Stimulated activated effector memory CD8-positive, alpha-beta T cell treated with anti-CD3 and anti-CD28 coated beads, Interleukin-12 subunit alpha, Interleukin-12 subunit beta, amount 100 ng/mL, for 72 hours (primary cell): ENCODE data around the gene FAM120AOS.
A peak's percentile ranks its signal among the peaks of the same experiment; 100 is the strongest.

Experiments
- ATAC-seq: fragments of 150-1000 bp; cut with Tn5 transposase; 2 replicates; pipeline ENCODE4 v1.10.0; 2021
- DNase-seq, 2 donors: peaks; one replicate each; pipeline ENCODE4 v3.0.0; 2021 to 2022; ENCODE audit warnings: low spot score in 2 of 2
- H3K27ac Mint-ChIP-seq: one replicate; pipeline ENCODE4 v1.8.0; 2022; ENCODE audit warnings: mild to moderate bottlenecking, mixed read lengths
- H3K36me3 Mint-ChIP-seq: one replicate; pipeline ENCODE4 v1.8.0; 2022; ENCODE audit warnings: mild to moderate bottlenecking, mixed read lengths
- H3K4me1 Mint-ChIP-seq: one replicate; pipeline ENCODE4 v1.8.0; 2022; ENCODE audit warnings: mixed read lengths
- H3K4me3 Mint-ChIP-seq: one replicate; pipeline ENCODE4 v1.8.0; 2022; ENCODE audit warnings: mild to moderate bottlenecking, mixed read lengths
- H3K9me3 Mint-ChIP-seq: one replicate; pipeline ENCODE4 v1.8.0; 2022; ENCODE audit warnings: mixed read lengths

FAM120AOS gene

DNA sequence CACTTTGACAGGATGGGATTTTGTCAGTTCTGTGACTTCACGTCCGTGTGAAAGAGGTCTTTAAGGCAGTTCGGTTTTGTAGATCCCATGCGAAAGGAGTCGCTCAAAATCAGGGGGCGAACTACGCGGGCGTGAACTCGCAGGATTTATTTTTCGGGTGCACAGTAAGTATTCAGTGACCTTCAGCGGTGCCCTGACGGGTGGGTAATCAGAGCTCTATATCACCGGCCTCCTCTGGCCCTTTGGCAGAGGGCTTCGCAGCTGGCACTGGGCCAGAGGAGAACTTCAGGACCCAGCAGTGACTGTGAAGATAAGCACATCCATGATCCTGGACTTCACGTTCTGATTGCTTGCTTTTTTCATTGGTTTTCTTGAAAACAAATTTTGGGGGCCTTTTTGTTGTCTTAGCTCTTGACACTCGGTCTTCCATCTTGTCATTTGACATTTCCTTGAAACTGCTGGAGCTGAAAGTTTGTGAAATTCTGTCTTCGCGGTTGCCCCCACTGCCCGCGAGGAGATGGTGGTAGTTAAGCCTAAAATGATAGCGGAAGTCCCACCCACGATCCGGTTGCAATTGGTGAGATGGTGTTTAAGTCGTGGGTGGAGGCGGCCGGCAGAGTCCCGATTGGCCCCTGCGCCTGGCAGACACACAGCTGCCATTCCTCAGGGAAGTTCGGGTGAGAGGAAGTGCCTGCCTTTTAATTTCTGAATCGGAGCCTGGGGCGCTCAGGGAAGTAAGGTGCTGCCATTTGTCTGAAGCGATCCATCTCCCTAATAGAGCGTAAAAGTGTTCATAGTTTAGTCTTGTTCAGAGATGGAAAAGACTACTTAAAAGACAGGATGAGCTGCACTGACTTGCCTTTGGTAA lies at the start of gene FAM120AOS:
TSS of gene FAM120AOS (minus strand) at position 535 of the 868 bp plus-strand sequence. CDS start 872 bp downstream, outside the sequence.
- peak; percentile 66 to 89 for DNase-seq
- Mint-ChIP-seq H3K4me1 (peaks cover 48% of the 10 kb centered on the region), H3K36me3 (peaks cover 67% of the 10 kb centered on the region), H3K4me3 (peak within 1 kb of the TSS; percentile 86), H3K9me3 (no peaks in the 10 kb centered on the region), H3K27ac (peak within 1 kb of the TSS; percentile 90)
- peak; percentile 78 for ATAC-seq

DNA sequence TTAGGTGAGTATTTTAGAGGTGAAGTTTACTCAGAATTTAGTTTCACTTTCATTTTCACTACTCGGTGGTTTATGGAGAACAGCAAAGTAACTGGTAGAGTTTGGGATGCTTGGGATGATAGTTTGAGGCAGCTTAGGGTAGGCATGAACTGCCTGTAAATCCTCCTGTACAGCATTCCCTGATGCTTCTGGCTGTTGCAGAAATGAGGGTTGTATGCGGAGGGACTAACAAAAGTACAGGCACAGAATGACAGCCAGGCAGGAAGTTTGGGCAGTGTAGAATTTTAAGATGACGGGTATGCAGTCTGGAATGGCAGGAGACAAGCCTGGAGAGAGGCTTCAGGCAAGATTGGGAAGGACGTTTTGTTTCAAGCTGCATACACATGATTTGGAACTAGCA lies 48.0 kb upstream of the FAM120AOS start:
- no peak for ATAC-seq
- peaks cover 93% of the 10 kb centered on the region for H3K36me3 Mint-ChIP-seq
- H3K9me3 Mint-ChIP-seq = no peaks in the 10 kb centered on the region
- peak overlapping the region; percentile 87 for H3K27ac Mint-ChIP-seq
- H3K4me1 Mint-ChIP-seq = peaks cover 54% of the 10 kb centered on the region
- H3K4me3 Mint-ChIP-seq = peak overlapping the region; percentile 68
- DNase-seq = no peak

DNA sequence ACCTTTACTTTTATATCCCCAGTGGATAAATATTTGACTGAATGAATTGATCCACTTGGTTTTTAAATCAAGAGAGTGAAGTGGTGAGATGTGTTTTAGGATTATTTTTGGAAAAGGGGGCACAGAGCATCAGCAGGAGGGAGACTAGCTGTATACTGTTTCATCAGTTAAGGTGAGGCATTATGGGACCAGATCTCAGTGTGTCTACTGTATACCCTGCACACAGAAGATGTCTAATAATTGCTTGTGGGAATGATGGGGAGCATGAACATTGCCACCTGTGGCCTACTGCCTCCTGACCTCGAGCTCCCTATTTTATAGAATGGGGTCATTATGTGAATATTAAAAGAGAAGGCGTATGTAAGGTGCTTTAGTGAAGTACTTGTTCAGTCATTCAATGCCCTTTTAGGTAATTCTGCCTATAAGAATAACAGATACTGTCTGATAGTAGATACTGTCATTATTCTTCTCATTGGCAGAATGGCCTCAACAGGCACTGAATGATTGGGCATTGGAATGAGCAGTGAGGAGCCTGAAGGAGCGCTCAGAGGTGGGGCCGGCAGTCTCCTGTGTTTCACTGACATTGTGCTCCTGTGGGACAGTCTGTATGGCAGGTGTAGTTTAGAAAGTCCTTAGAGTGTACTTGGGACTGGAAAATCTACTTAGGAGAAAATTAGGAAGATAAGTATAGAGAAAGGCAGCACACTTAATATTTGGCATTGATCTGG lies 47.4 kb upstream of the FAM120AOS start:
- no peak for ATAC-seq
- Mint-ChIP-seq H3K4me3 (peak overlapping the region; percentile 68), H3K4me1 (peaks cover 58% of the 10 kb centered on the region), H3K36me3 (peaks cover 93% of the 10 kb centered on the region), H3K9me3 (no peaks in the 10 kb centered on the region), H3K27ac (peak overlapping the region; percentile 87)
- no peak for DNase-seq

DNA sequence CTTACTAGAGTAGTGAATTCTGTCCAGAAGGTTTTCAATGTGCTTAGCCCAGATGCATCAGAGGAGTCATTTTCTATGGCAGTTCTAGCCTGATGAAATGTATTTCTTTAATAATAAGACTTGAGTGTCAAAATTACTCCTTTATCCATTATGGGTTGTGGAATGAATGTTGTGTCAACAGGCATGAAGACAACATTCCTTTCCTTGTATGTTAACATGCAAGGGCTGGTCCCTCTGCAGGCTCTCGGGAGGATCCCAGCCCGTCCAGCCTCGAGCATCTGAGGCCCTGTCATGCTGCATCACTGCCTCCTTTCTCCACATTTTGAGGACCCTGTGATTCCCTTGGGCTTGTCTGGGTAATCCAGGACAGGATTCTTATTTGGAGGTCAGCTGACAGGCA lies 42.9 kb upstream of the FAM120AOS start:
- no peak overlapping the region for H3K4me3 Mint-ChIP-seq
- DNase-seq (no peak), ATAC-seq (no peak)
- peaks cover 71% of the 10 kb centered on the region for H3K36me3 Mint-ChIP-seq
- H3K9me3 Mint-ChIP-seq = no peaks in the 10 kb centered on the region
- H3K27ac Mint-ChIP-seq = peak overlapping the region; percentile 53
- H3K4me1 Mint-ChIP-seq = peaks cover 50% of the 10 kb centered on the region

DNA sequence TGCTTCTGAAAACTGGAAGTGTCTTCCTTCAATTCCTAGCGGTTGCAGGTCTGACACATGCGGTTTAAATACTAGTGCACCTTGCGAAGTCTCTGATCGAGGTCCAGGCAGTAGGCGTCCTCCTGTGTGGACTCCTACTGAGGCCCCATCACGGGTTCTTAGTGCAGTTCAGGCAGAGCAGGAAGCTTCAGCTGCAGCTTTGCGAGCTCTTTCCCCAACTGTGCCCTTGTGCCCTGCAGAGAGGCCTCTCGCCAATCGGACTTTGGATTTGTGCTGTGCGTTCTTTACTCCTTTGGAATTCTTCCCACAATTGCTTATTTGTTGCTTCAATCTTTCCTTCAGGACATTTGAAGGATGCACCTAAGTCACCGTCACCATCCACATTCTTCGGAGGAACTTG lies 40.6 kb upstream of the FAM120AOS start:
- Mint-ChIP-seq H3K9me3 (no peaks in the 10 kb centered on the region), H3K27ac (no peak overlapping the region), H3K4me3 (no peak overlapping the region), H3K36me3 (peaks cover 58% of the 10 kb centered on the region), H3K4me1 (peaks cover 39% of the 10 kb centered on the region)
- DNase-seq (no peak), ATAC-seq (no peak)

DNA sequence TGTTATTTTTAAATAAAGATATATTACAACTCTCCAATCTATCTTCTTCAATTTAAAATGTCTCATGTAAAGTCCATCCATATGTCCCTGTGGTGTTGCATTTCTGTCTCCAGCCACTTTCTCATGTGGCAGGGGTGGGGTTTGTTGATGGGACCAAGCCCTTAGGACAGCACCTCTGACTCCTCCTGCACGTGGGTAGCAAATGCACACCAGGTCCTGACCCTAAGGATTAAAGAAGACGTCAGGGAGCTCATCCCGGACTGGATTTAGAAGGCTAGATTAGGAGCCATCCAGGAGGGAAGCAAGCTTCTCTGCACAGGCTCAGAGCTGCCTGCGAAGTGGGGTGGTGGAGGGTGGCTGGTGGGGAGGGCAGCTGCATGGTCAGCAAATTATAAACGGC lies 38.9 kb upstream of the FAM120AOS start:
- Mint-ChIP-seq H3K4me1 (peaks cover 55% of the 10 kb centered on the region), H3K4me3 (no peak overlapping the region), H3K27ac (no peak overlapping the region), H3K36me3 (peaks cover 57% of the 10 kb centered on the region), H3K9me3 (no peaks in the 10 kb centered on the region)
- DNase-seq (no peak), ATAC-seq (no peak)

DNA sequence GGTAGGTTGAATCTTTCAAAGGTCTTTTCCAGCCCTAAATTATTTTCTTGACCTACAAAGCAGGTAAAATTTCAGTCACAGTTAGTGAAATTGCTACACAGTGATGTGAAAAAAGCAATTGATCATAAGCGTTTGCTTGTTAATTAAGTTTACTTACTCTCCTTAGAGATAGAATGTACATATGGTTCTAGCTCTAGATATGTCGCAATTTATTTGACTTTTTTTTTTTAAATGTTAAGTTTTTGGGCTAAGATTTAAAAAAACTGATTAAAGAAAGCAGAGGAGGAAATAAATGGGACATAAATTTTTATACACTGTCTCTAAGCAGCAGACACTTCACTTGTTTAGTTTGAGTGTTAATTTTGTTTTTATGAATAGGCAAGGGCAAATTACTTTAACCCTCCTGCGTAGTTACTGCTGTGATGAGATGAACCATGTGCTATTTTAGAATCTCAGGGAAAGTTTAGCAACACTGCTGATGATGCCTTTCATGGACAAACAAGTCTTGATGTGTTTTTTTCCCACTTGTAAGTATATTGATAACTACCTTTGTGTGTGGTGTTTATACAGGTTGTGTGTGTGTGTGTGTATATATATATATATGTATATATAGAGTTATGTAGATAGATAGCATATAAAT lies 38.3 kb upstream of the FAM120AOS start:
- peak overlapping the region; percentile 54 for H3K27ac Mint-ChIP-seq
- H3K4me1 Mint-ChIP-seq = peaks cover 61% of the 10 kb centered on the region
- no peaks in the 10 kb centered on the region for H3K9me3 Mint-ChIP-seq
- H3K36me3 Mint-ChIP-seq = peaks cover 57% of the 10 kb centered on the region
- no peak for DNase-seq
- H3K4me3 Mint-ChIP-seq = no peak overlapping the region
- ATAC-seq = no peak

DNA sequence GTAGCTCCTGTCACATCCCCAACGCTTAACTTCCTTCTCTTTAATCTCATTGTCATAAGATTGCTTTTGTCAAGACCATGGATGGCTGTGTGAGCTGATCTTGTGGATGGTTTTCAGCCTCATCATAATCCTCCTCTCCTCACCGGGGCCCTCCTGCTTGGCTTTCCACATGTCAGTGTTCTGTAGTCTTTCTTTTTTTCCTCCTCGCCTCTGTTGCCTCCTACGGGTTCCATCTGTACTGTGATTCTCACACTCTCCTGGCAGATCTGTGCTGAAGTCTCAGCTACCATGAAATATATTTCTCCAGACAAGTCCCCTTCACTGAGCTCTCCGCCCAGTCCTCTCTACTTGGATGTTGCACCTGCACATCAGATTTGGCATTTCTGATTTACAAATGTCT lies 34.9 kb upstream of the FAM120AOS start:
- ATAC-seq = no peak
- no peaks in the 10 kb centered on the region for H3K9me3 Mint-ChIP-seq

DNA sequence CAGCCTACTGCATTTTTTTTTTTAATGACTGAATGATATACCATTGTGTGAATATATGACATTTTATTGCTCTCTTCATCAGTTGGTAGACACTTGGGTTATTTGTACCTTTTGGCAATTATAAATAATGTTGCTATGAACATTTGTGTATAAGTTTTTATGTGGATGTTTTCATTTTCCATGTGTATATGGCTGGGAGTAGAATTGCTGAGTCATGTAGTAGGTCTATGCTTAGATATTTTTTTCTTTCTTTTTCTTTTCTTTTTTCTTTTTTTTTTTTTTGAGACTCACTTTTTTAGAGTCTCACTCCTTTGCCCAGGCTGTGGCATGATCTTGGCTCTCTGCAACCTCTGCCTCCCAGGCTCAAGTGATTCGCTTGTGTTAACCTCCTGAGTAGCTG lies 32.9 kb upstream of the FAM120AOS start:
- DNase-seq = no peak
- Mint-ChIP-seq H3K4me1 (peaks cover 52% of the 10 kb centered on the region), H3K36me3 (peaks cover 82% of the 10 kb centered on the region), H3K9me3 (no peaks in the 10 kb centered on the region), H3K27ac (peak overlapping the region; percentile 72), H3K4me3 (no peak overlapping the region)
- ATAC-seq = no peak

More for the DNA sequence above, 34.9 kb upstream of the FAM120AOS start:
- Mint-ChIP-seq H3K36me3 (peaks cover 64% of the 10 kb centered on the region), H3K4me3 (no peak overlapping the region), H3K4me1 (peaks cover 54% of the 10 kb centered on the region), H3K27ac (peak overlapping the region; percentile 54)
- no peak for DNase-seq

DNA sequence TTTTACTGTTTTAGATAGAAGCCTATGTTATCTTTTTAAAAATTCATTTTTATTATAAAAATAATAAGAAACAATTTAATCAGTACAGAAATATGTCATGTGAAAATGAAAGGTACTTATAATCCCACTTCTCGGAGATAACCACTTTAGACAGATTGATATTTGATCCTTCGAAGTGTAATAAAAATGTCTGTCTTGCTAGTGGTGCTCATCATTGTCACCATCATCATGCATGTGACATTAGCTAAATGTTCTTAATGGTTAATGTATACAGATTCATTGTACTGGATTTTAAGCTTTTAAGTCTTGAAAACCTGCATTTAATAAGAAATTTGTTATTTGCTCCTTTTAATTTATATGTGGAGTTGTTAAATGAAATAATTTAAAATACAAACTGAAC lies 30.1 kb upstream of the FAM120AOS start:
- DNase-seq (no peak), ATAC-seq (no peak)
- Mint-ChIP-seq H3K36me3 (peaks cover 93% of the 10 kb centered on the region), H3K4me1 (peaks cover 56% of the 10 kb centered on the region), H3K27ac (no peak overlapping the region), H3K4me3 (no peak overlapping the region), H3K9me3 (no peaks in the 10 kb centered on the region)

DNA sequence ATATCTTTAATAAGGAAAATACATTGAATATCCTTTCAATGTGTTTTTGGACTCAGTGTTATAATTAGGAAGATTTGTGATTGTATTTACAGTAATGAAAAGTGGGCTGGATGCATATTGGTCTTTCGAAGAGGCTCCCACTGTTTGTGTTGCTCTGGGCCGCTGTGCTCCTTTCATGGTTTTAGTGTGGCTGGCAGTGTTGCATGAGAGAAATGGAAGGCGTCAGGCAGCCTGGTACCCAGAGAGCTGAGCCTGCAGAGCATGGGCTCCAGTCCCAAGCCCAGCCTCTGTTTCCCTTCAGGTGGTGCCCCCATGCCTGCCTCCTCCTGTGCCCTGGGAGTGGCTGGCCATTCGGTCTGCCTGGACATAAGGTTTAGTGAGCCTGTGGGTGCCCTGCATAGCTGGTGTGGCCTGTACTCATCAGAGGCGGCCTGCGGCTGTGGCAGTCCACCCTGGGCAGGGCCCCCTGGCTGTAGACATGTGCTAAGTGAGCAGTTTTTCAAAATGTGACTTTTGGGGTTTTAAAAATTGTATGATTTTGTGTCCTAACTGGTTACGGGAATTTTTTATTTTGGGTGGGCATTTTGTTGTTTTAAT lies 27.4 kb upstream of the FAM120AOS start:
- no peak overlapping the region for H3K4me3 Mint-ChIP-seq
- H3K36me3 Mint-ChIP-seq = peaks cover 94% of the 10 kb centered on the region
- H3K27ac Mint-ChIP-seq = peak overlapping the region; percentile 34
- DNase-seq = no peak
- no peaks in the 10 kb centered on the region for H3K9me3 Mint-ChIP-seq
- peaks cover 43% of the 10 kb centered on the region for H3K4me1 Mint-ChIP-seq
- no peak for ATAC-seq

DNA sequence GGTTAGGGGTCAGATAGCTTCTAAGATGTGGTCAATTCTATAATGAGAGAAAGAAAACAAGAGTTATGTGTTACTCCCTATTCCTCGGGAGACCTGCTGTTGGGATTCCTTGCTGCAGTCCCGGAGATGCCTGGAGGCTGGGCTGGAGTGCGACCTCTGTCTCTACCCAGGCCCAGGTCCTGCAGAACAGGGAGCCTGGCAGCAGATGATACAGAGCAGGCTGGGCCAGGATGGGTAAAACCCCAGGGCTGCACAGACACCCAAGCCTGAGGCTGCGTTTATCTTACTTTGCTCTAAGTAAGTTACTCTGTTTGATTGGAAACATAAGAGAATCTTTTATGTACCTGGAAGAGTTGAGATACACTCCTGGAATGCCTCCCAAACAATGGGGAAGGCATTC lies 26.9 kb upstream of the FAM120AOS start:
- DNase-seq = no peak
- H3K9me3 Mint-ChIP-seq = no peaks in the 10 kb centered on the region
- H3K27ac Mint-ChIP-seq = peak overlapping the region; percentile 34
- H3K4me1 Mint-ChIP-seq = peaks cover 44% of the 10 kb centered on the region
- H3K4me3 Mint-ChIP-seq = no peak overlapping the region
- peaks cover 94% of the 10 kb centered on the region for H3K36me3 Mint-ChIP-seq
- ATAC-seq = no peak

DNA sequence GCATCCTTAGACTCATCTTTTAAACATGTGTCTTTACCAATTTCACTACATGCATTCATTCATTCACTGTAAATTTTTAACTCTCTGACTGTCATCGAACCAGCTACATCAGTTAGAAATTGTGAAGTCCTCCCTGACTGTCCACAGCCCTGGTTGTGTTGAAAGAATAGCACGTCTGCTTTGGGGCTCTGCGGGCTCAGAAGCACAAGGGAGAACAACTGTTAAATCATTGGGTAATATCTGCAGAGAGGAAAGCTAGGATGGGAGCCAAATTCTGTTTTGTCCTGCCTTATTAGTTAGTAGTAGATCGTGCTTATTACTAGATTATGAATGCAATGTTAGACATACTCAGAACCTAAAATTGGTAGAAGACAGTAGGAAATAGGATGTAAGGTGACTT lies 26.3 kb upstream of the FAM120AOS start:
- ATAC-seq (no peak), DNase-seq (no peak)
- peaks cover 94% of the 10 kb centered on the region for H3K36me3 Mint-ChIP-seq
- peak overlapping the region; percentile 21 for H3K27ac Mint-ChIP-seq
- no peak overlapping the region for H3K4me3 Mint-ChIP-seq
- H3K9me3 Mint-ChIP-seq = no peaks in the 10 kb centered on the region
- H3K4me1 Mint-ChIP-seq = peaks cover 45% of the 10 kb centered on the region

DNA sequence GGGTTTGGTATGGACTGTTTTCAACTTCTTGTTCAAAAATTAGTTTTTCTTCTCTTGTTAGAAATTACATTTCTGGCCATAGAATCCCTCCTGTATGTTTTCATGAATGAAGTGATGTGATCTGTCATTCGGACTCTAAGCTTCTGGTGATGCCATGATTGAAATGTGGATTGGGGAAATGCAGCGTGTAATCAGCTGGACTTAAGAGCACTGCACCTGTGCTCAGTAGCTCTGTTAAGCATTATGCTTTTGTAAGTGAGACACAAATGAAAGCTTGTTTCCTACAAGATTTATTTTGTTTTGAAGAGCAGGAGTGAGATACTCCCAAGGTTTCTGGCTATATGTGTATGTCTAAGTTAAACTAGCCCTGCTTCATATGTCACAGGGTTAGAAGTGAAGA lies 24.0 kb upstream of the FAM120AOS start:
- Mint-ChIP-seq H3K9me3 (no peaks in the 10 kb centered on the region), H3K4me3 (no peak overlapping the region), H3K36me3 (peaks cover 99% of the 10 kb centered on the region), H3K4me1 (peaks cover 45% of the 10 kb centered on the region), H3K27ac (no peak overlapping the region)
- ATAC-seq = no peak
- DNase-seq = no peak

DNA sequence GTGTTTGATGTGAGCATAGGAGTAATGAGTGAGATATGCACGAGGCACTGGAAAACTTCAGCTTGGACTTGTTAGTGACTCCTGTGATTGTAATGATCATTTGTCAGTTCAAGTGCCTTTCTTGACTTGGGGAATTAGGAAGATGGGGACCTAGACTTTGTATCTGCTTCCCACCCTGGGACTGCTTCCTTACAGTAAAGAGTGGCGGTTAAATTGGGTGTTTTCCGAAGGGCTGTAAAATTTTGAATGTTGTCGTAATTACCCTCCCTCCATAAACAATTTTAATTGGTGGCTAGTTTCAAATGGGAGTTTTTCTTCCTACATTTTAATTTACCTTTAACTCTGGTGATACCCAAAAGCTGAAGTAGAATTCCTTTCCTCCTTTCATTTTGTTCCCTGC lies 23.5 kb upstream of the FAM120AOS start:
- H3K36me3 Mint-ChIP-seq = peaks cover 99% of the 10 kb centered on the region
- H3K27ac Mint-ChIP-seq = no peak overlapping the region

More for the DNA sequence above, 23.5 kb upstream of the FAM120AOS start:
- Mint-ChIP-seq H3K4me3 (no peak overlapping the region), H3K4me1 (peaks cover 43% of the 10 kb centered on the region), H3K9me3 (no peaks in the 10 kb centered on the region)
- ATAC-seq (no peak), DNase-seq (no peak)
